ENCODE data around the gene DNAI1.

DNAI1 gene

DNA sequence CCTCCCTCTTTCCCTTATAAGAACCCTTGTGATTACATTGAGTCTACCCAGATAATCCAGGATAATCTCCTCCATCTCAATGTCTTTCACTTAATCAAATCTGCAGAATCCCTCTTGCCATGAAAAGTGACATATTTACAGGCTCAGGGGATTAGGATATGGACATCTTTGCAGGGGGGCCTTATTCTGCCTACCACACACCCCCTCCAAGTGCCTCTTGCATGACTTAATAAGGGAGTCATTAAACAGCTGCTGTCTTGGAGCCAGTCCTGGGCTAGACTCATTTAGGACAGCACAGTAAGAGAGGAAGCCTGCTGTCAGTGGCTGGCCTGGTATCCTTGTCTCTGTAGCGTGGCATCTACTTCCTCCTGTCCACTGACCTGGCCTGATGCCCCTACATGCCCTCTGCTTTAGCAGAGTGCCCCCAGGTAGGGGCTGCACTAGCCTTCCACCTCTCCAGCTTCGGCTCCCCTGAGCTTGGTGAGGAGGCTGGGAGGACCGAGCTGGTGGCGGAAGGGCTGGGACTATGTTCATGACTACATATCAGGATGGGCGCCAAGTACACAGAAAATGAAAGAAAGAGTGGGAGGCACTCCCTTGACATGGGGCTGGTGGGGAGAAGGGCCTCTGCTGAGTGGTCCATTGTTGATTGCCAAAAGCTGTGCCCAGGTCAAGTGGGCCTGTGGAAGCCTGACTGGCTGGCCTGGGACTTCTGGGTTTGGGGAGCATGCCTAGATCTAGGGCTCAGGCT is 46.9 kb downstream of the DNAI1 start:
- ATAC-seq = no peak
- TF ChIP-seq, protein P1, sequence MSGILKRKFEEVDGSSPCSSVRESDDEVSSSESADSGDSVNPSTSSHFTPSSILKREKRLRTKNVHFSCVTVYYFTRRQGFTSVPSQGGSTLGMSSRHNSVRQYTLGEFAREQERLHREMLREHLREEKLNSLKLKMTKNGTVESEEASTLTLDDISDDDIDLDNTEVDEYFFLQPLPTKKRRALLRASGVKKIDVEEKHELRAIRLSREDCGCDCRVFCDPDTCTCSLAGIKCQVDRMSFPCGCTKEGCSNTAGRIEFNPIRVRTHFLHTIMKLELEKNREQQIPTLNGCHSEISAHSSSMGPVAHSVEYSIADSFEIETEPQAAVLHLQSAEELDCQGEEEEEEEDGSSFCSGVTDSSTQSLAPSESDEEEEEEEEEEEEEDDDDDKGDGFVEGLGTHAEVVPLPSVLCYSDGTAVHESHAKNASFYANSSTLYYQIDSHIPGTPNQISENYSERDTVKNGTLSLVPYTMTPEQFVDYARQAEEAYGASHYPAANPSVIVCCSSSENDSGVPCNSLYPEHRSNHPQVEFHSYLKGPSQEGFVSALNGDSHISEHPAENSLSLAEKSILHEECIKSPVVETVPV (CRISPR knock-in tag; IDR thresholded peaks at IDR 0.05) = no peak
- TF ChIP-seq ZNF70 (CRISPR knock-in tag; IDR thresholded peaks at IDR 0.05) (no peak), TOX (CRISPR knock-in tag; IDR thresholded peaks at IDR 0.05; ENCODE audit: borderline replicate concordance) (no peak), ISL1 (CRISPR knock-in tag; IDR thresholded peaks at IDR 0.05) (no peak), TCF4 (CRISPR knock-in tag; IDR thresholded peaks at IDR 0.05; ENCODE audit: borderline replicate concordance) (no peak), PATZ1 (CRISPR knock-in tag; IDR thresholded peaks at IDR 0.05; ENCODE audit: borderline replicate concordance) (no peak), RARB (CRISPR knock-in tag; IDR thresholded peaks at IDR 0.05) (no peak)

GRCh38 chr9:34506623-34507022 is 48.0 kb downstream of the DNAI1 start:
- TF ChIP-seq BACH2 (CRISPR knock-in tag; IDR thresholded peaks at IDR 0.05; ENCODE audit: borderline replicate concordance) = no peak
- no peak for TF ChIP-seq CREB5 (CRISPR knock-in tag; IDR thresholded peaks at IDR 0.05; ENCODE audit: low read depth)
- no peak for TF ChIP-seq ZC3H10 (CRISPR knock-in tag; IDR thresholded peaks at IDR 0.05)
- TF ChIP-seq PPARA (CRISPR knock-in tag; IDR thresholded peaks at IDR 0.05; ENCODE audit: borderline replicate concordance) = no peak
- ATAC-seq = no peak

DNA sequence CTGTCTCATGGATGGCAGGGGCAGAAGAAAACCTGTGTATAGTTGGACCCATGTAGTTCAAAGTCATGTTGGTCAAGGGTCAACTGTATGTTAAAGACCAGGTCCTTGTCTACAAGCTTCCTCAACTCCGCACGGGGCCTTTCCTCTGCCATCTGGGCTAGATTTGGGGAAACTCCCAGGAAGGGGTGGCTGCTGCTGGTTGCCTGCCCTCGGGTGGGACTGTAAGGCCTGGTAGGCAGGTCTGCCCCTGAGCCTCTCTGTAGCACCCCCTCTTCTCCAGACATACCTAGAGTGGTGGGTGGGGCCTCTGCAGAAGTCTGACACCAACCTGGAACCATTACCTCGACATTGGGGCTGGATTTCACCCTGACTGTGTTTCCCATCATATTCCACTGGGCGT is 49.0 kb downstream of the DNAI1 start:
- TF ChIP-seq SNAI2 (CRISPR knock-in tag; IDR thresholded peaks at IDR 0.05) = no peak
- ATAC-seq = no peak

- ATAC-seq = no peak
- TF ChIP-seq CSDC2 (CRISPR knock-in tag; IDR thresholded peaks at IDR 0.05) (no peak), ZC3H10 (CRISPR knock-in tag; IDR thresholded peaks at IDR 0.05) (no peak), ZFP30 (CRISPR knock-in tag; IDR thresholded peaks at IDR 0.05) (no peak), ESRRG (CRISPR knock-in tag; IDR thresholded peaks at IDR 0.05) (no peak), ISL1 (CRISPR knock-in tag; IDR thresholded peaks at IDR 0.05) (no peak), ZFP3 (CRISPR knock-in tag; IDR thresholded peaks at IDR 0.05) (no peak), ZNF70 (CRISPR knock-in tag; IDR thresholded peaks at IDR 0.05) (no peak), PATZ1 (CRISPR knock-in tag; IDR thresholded peaks at IDR 0.05; ENCODE audit: borderline replicate concordance) (no peak), BACH2 (CRISPR knock-in tag; IDR thresholded peaks at IDR 0.05; ENCODE audit: borderline replicate concordance) (no peak)
Observed at GRCh38 chr9:34507966-34508365, 49.4 kb downstream of the DNAI1 start.

GRCh38 chr9:34508463-34508862 is 49.9 kb downstream of the DNAI1 start:
- no peak for ATAC-seq
- TF ChIP-seq BACH2 (CRISPR knock-in tag; IDR thresholded peaks at IDR 0.05; ENCODE audit: borderline replicate concordance) = no peak
- no peak for TF ChIP-seq ARNTL (CRISPR knock-in tag; IDR thresholded peaks at IDR 0.05; ENCODE audit: borderline replicate concordance, low read depth)
- TF ChIP-seq PPARA (CRISPR knock-in tag; IDR thresholded peaks at IDR 0.05; ENCODE audit: borderline replicate concordance) = no peak
- TF ChIP-seq RARB (CRISPR knock-in tag; IDR thresholded peaks at IDR 0.05) = no peak
- TF ChIP-seq, protein P1 (CRISPR knock-in tag; IDR thresholded peaks at IDR 0.05) = no peak
- TF ChIP-seq ZFP3 (CRISPR knock-in tag; IDR thresholded peaks at IDR 0.05) = no peak
- no peak for TF ChIP-seq OSR1 (CRISPR knock-in tag; IDR thresholded peaks at IDR 0.05)
- no peak for TF ChIP-seq CREB5 (CRISPR knock-in tag; IDR thresholded peaks at IDR 0.05; ENCODE audit: low read depth)
- no peak for TF ChIP-seq ZFP30 (CRISPR knock-in tag; IDR thresholded peaks at IDR 0.05)
- no peak for TF ChIP-seq POU6F1 (CRISPR knock-in tag; IDR thresholded peaks at IDR 0.05; ENCODE audit: borderline replicate concordance, low read depth)
- TF ChIP-seq TCF4 (CRISPR knock-in tag; IDR thresholded peaks at IDR 0.05; ENCODE audit: borderline replicate concordance) = no peak
- TF ChIP-seq ESRRG (CRISPR knock-in tag; IDR thresholded peaks at IDR 0.05) = no peak
- no peak for TF ChIP-seq CSDC2 (CRISPR knock-in tag; IDR thresholded peaks at IDR 0.05)
- TF ChIP-seq ZNF8 (CRISPR knock-in tag; IDR thresholded peaks at IDR 0.05) = no peak

Measured in SK-N-SH treated with all-trans-retinoic acid at 6 μM for 48 hours (cell line).